H9 (cell line): Measurements from ENCODE around the gene IDUA. TPM values are rescaled to one million over a fixed set of nuclear protein-coding genes. Genes with fewer than 3 reads are reported as not detected.

Experiments used
- DNase-seq: peaks from one replicate; pipeline ENCODE4 v3.0.0-alpha.2; 2017
- H2AFZ ChIP-seq: one replicate; pipeline ENCODE4 v1.6.1; 2013; ENCODE audit warnings: mild to moderate bottlenecking, low read length, control low read depth, moderate library complexity
- H2AK5ac ChIP-seq: 2 replicates; pipeline ENCODE4 v1.6.1; 2013; ENCODE audit warnings: low read length, control low read depth, mixed read lengths; ENCODE audit not compliant: insufficient read length
- H2BK120ac ChIP-seq: one replicate; pipeline ENCODE4 v1.6.1; 2013; ENCODE audit warnings: low read depth, mild to moderate bottlenecking, low read length, control low read depth, inconsistent platforms; ENCODE audit not compliant: poor library complexity, severe bottlenecking
- H2BK12ac ChIP-seq: 2 replicates; pipeline ENCODE4 v1.6.1; 2013; ENCODE audit warnings: low read length, control low read depth, mixed read lengths, low read depth; ENCODE audit not compliant: insufficient read length
- H2BK15ac ChIP-seq: 2 replicates; pipeline ENCODE4 v1.6.1; 2013; ENCODE audit warnings: low read depth, low read length, control low read depth
- H2BK20ac ChIP-seq: one replicate; pipeline ENCODE4 v1.6.1; 2013; ENCODE audit warnings: low read depth, mild to moderate bottlenecking, low read length, control low read depth, inconsistent platforms; ENCODE audit not compliant: poor library complexity, severe bottlenecking
- H2BK5ac ChIP-seq: 2 replicates; pipeline ENCODE4 v1.6.1; 2013; ENCODE audit warnings: low read length, control low read depth, mixed read lengths; ENCODE audit not compliant: insufficient read length
- H3K14ac ChIP-seq: 2 replicates; pipeline ENCODE4 v1.6.1; 2013; ENCODE audit warnings: low read length, control low read depth; ENCODE audit not compliant: insufficient read depth
- H3K18ac ChIP-seq: 2 replicates; pipeline ENCODE4 v1.6.1; 2013; ENCODE audit warnings: low read depth, mild to moderate bottlenecking, mixed read lengths, low read length, control low read depth; ENCODE audit not compliant: insufficient read length
- H3K23ac ChIP-seq: 2 replicates; pipeline ENCODE4 v1.6.1; 2013; ENCODE audit warnings: low read length, control low read depth, mixed read lengths, low read depth; ENCODE audit not compliant: insufficient read length
- H3K23me2 ChIP-seq: 2 replicates; pipeline ENCODE4 v1.6.1; 2013; ENCODE audit warnings: low read depth, mild to moderate bottlenecking, mixed read lengths, low read length, control low read depth; ENCODE audit not compliant: insufficient read length, poor library complexity, severe bottlenecking
- H3K27ac ChIP-seq: 2 replicates; pipeline ENCODE4 v1.5.1; 2013; ENCODE audit warnings: low read length, control low read depth, mixed read lengths, low read depth; ENCODE audit not compliant: insufficient read length
- H3K27me3 ChIP-seq: 2 replicates; pipeline ENCODE4 v1.6.1; 2013; ENCODE audit warnings: low read length, control low read depth, inconsistent platforms; ENCODE audit not compliant: insufficient read depth
- H3K4ac ChIP-seq: 2 replicates; pipeline ENCODE4 v1.6.1; 2013; ENCODE audit warnings: low read depth, mild to moderate bottlenecking, control low read depth, inconsistent platforms, low read length, moderate library complexity
- H3K4me1 ChIP-seq: 2 replicates; pipeline ENCODE4 v1.6.1; 2013; ENCODE audit warnings: low read length, control low read depth, inconsistent platforms; ENCODE audit not compliant: insufficient read depth
- H3K4me2 ChIP-seq: 2 replicates; pipeline ENCODE4 v1.6.1; 2013; ENCODE audit warnings: low read length, control low read depth, mixed read lengths; ENCODE audit not compliant: insufficient read length, insufficient read depth
- H3K56ac ChIP-seq: 2 replicates; pipeline ENCODE4 v1.6.1; 2013; ENCODE audit warnings: low read depth, mild to moderate bottlenecking, mixed read lengths, low read length, control low read depth; ENCODE audit not compliant: insufficient read length
- H3K79me1 ChIP-seq: 2 replicates; pipeline ENCODE4 v1.6.1; 2013; ENCODE audit warnings: low read depth, mild to moderate bottlenecking, moderate library complexity, low read length, control low read depth, inconsistent platforms; ENCODE audit not compliant: insufficient read depth, poor library complexity, severe bottlenecking
- H3K79me2 ChIP-seq: 2 replicates; pipeline ENCODE4 v1.6.1; 2013; ENCODE audit warnings: low read length, control low read depth, inconsistent platforms; ENCODE audit not compliant: insufficient read depth
- H3K9ac ChIP-seq: 2 replicates; pipeline ENCODE4 v1.6.1; 2013; ENCODE audit warnings: low read length, control low read depth, mixed read lengths; ENCODE audit not compliant: insufficient read length; ENCODE audit errors: extremely low read depth
- H3K9me3 ChIP-seq: one replicate; pipeline ENCODE4 v1.6.1; 2013; ENCODE audit warnings: low read depth, low read length, inconsistent platforms; ENCODE audit not compliant: control insufficient read depth
- H3T11ph ChIP-seq: one replicate; pipeline ENCODE4 v1.6.1; 2013; ENCODE audit warnings: mild to moderate bottlenecking, low read length, control low read depth, inconsistent platforms
- H4K20me1 ChIP-seq: one replicate; pipeline ENCODE4 v1.6.1; 2013; ENCODE audit not compliant: control insufficient read depth, insufficient read length, insufficient read depth
- H4K5ac ChIP-seq: 2 replicates; pipeline ENCODE4 v1.6.1; 2013; ENCODE audit warnings: low read depth, mild to moderate bottlenecking, mixed read lengths, low read length, control low read depth; ENCODE audit not compliant: insufficient read length
- H4K8ac ChIP-seq: replicated peaks from 2 replicates; pipeline ENCODE4 v1.6.1; 2013; ENCODE audit warnings: low read length, control low read depth, mixed read lengths, low read depth; ENCODE audit not compliant: insufficient read length
- H4K91ac ChIP-seq: 2 replicates; pipeline ENCODE4 v1.6.1; 2013; ENCODE audit warnings: low read depth, mild to moderate bottlenecking, moderate library complexity, mixed read lengths, low read length, control low read depth; ENCODE audit not compliant: insufficient read length
- H3K27ac Mint-ChIP-seq, 3 experiments: 2 replicates in 2 of 3; 3 replicates in 1 of 3; pipeline ENCODE4 v1.8.0; 2020 to 2021; ENCODE audit warnings: mixed read lengths in 3 of 3, mild to moderate bottlenecking in 1 of 3, moderate library complexity in 1 of 3
- H3K27me3 Mint-ChIP-seq: 2 replicates; pipeline ENCODE4 v1.8.0; 2021; ENCODE audit warnings: low read depth, mild to moderate bottlenecking, moderate library complexity, mixed read lengths
- H3K36me3 Mint-ChIP-seq, 3 experiments: 2 replicates in 2 of 3; 3 replicates in 1 of 3; pipeline ENCODE4 v1.8.0; 2020 to 2021; ENCODE audit warnings: low read depth in 3 of 3, mixed read lengths in 3 of 3; ENCODE audit not compliant: insufficient read depth in 1 of 3
- H3K4me1 Mint-ChIP-seq, 2 experiments: 2 replicates each; pipeline ENCODE4 v1.8.0; 2020; ENCODE audit warnings: mixed read lengths in 2 of 2
- H3K4me3 Mint-ChIP-seq, 2 experiments: 2 replicates in 1 of 2; 3 replicates in 1 of 2; pipeline ENCODE4 v1.8.0; 2020 to 2021; ENCODE audit warnings: mild to moderate bottlenecking in 2 of 2, mixed read lengths in 2 of 2, moderate library complexity in 1 of 2
- H3K9me3 Mint-ChIP-seq, 2 experiments: 2 replicates in 1 of 2; 3 replicates in 1 of 2; pipeline ENCODE4 v1.8.0; 2020; ENCODE audit warnings: mild to moderate bottlenecking in 2 of 2, mixed read lengths in 2 of 2, moderate library complexity in 1 of 2
- CTCF ChIP-seq: fragments of 200-600 bp; sonication (generic); conservative IDR thresholded peaks from 3 replicates; pipeline ENCODE4 v1.8.0; 2021; ENCODE audit warnings: antibody characterized with exemption, mild to moderate bottlenecking
- WGBS: extraction: QIAGEN DNeasy Blood & Tissue Kit; methylation state at CpG from one replicate; pipeline ENCODE4 v1.1.7; 2013; ENCODE audit warnings: missing lambda C conversion rate, low lambda C conversion rate, mixed read lengths; ENCODE audit not compliant: insufficient read length; ENCODE audit errors: extremely low coverage; 5-methylcytosine and 5-hydroxymethylcytosine counted together
- total RNA-seq: library from RNA; stranded (reverse); gene quantifications from 2 replicates; pipeline ENCODE4 v1.2.1, GENCODE V29; 2021

IDUA gene
- total RNA-seq, 1 experiment from 2014 or later: 14.5 TPM

GRCh38 chr4:949656-950055, 37.2 kb upstream of the IDUA start:
- H3K23ac ChIP-seq: no peak overlapping the region
- no CpG with 5 or more reads among the region's 20 CpGs for WGBS
- no peaks in the 10 kb centered on the region for H3K9me3 Mint-ChIP-seq

More at GRCh38 chr4:949656-950055, 37.2 kb upstream of the IDUA start:
- no peaks in the 10 kb centered on the region for H3K27me3 ChIP-seq
- no peak overlapping the region for H2BK15ac ChIP-seq
- no peaks in the 10 kb centered on the region for H3K79me1 ChIP-seq
- Mint-ChIP-seq H3K36me3 (no peaks in the 10 kb centered on the region; a peak in 1 of 7 replicates), H3K27me3 (peaks cover 7% of the 10 kb centered on the region), H3K4me1 (peaks cover 13 to 21% of the 10 kb centered on the region in 2 experiments), H3K4me3 (no peak overlapping the region), H3K27ac (no peak overlapping the region)
- no peak overlapping the region for H3K9ac ChIP-seq
- no peak for TF ChIP-seq CTCF
- no peak overlapping the region for H3K4me2 ChIP-seq
- H2AK5ac ChIP-seq: no peak overlapping the region
- no peak overlapping the region; the same call in 1 of the 2 replicates for H3K14ac ChIP-seq
- H2BK120ac ChIP-seq: no peak overlapping the region
- no peak overlapping the region for H3K18ac ChIP-seq
- no peak overlapping the region for H2BK20ac ChIP-seq
- H3K79me2 ChIP-seq: no peaks in the 10 kb centered on the region
- no peaks in the 10 kb centered on the region for H3K23me2 ChIP-seq
- no peak overlapping the region for H4K8ac ChIP-seq
- no peak overlapping the region for H3K4ac ChIP-seq
- no peak overlapping the region for H4K91ac ChIP-seq
- H3K4me1 ChIP-seq: no peaks in the 10 kb centered on the region; the same call in 1 of the 2 replicates
- H4K5ac ChIP-seq: no peak overlapping the region
- H3K56ac ChIP-seq: no peak overlapping the region
- no peak overlapping the region for H2BK5ac ChIP-seq
- no peak overlapping the region for H2AFZ ChIP-seq
- no peak overlapping the region for H3K27ac ChIP-seq
- no peaks in the 10 kb centered on the region for H4K20me1 ChIP-seq
- no peak overlapping the region for H3T11ph ChIP-seq
- DNase-seq: no peak
- H2BK12ac ChIP-seq: no peak overlapping the region
- H3K9me3 ChIP-seq: no peaks in the 10 kb centered on the region
